Ovary (tissue), 9 donors: ENCODE data around the gene PTPN13. TPM values are rescaled to one million over a fixed set of nuclear protein-coding genes. Genes with fewer than 3 reads are reported as not detected.

Experiments
- DNase-seq, 5 donors: peaks; one replicate each; pipeline ENCODE4 v3.0.0-alpha.2; 2019 to 2020
- H3K27ac ChIP-seq, 2 donors: fragments of 200-600 bp; one replicate each; pipeline versions ENCODE4 v1.5.1 to v1.8.0; 2019 to 2022
- H3K27me3 ChIP-seq: fragments of 200-600 bp; one replicate; pipeline ENCODE4 v1.8.0; 2022
- H3K36me3 ChIP-seq: fragments of 200-600 bp; sonication (generic); one replicate; pipeline ENCODE4 v1.5.1; 2019
- H3K4me1 ChIP-seq: one replicate; pipeline ENCODE4 v1.8.1; 2013; ENCODE audit warnings: mild to moderate bottlenecking, moderate library complexity; ENCODE audit not compliant: insufficient read depth
- H3K4me3 ChIP-seq: fragments of 200-600 bp; sonication (generic); one replicate; pipeline ENCODE4 v1.5.1; 2017
- H3K9me3 ChIP-seq, 2 donors: fragments of 200-600 bp in 1 of 2; sonication (generic) in 1 of 2; one replicate each; pipeline versions ENCODE4 v1.5.1 to v1.8.1; 2013 to 2019; ENCODE audit warnings: mild to moderate bottlenecking in 1 of 2, moderate library complexity in 1 of 2
- CTCF ChIP-seq, 3 donors: fragments of 450-650 bp in 2 of 3; fragments of 200-600 bp in 1 of 3; IDR thresholded peaks; one replicate each; pipeline versions ENCODE4 v1.5.1 to v1.8.0; 2016 to 2022; ENCODE audit warnings: antibody characterized with exemption in 3 of 3, mild to moderate bottlenecking in 1 of 3
- EP300 ChIP-seq: sonication (generic); formaldehyde crosslinking; IDR thresholded peaks from one replicate; pipeline ENCODE4 v1.6.1; 2017; ENCODE audit warnings: antibody characterized with exemption
- POLR2A ChIP-seq: fragments of 450-650 bp; IDR thresholded peaks from one replicate; pipeline ENCODE4 v1.6.1; 2017; ENCODE audit warnings: antibody characterized with exemption, mild to moderate bottlenecking, moderate library complexity
- WGBS, 3 donors: extraction: QIAGEN DNeasy Blood & Tissue Kit in 1 of 3; methylation state at CpG; one replicate each; pipeline versions ENCODE4 v1.1.5 to v1.1.7; 2013 to 2017; 5-methylcytosine and 5-hydroxymethylcytosine counted together
- intact Hi-C, 4 donors: fragments of 100-400 bp; cut with DNase I; formaldehyde crosslinking; loops; one replicate each; pipeline versions ENCODE4 v1.11.0 to v1.15.1; 2022 to 2023
- polyA plus RNA-seq, 2 donors: library from polyadenylated mRNA; stranded (reverse); fragments of 200-250 nt in 1 of 2; fragments of 350-450 nt in 1 of 2; fragmentation: Illumina TruSeq in 1 of 2; extraction: RNeasy Lipid Tissue Mini Kit (QIAGEN cat#74804) in 1 of 2; gene quantifications; one replicate each; pipeline ENCODE4 v1.2.3, GENCODE V29; 2013 to 2014
- total RNA-seq, 7 donors: library from RNA; depleted of rRNA in 2 of 7; stranded (reverse); fragments of >200 nt in 2 of 7; fragmentation: NEBNext Ultra II Directional in 3 of 7; extraction: Animal tissue kit (Norgen Biotek cat#: 25700) in 3 of 7; gene quantifications; one replicate each; pipeline versions ENCODE4 v1.1.0 to v1.2.4, GENCODE V29; 2016 to 2023
- donor health status: DM: no; HTN: no; CAD: no; lungs with moderate emphysema.
- donor health status: DM: no; HTN: no; CAD: no.
- donor health status: Bipolar disorder and iron deficiency.
- donor health status: DM: yes; HTN: yes; CAD: no.
- donor health status: DM: no; HTN: no; CAD: no.
- donor health status: DM: yes; HTN: yes; CAD: no.

PTPN13 gene
- total and polyA plus RNA-seq, 9 donors: 17.0 to 73.4 (median 44.0) TPM

GRCh38 chr4:86679441-86679840 is 85.3 kb downstream of the PTPN13 start:
- 93 to 100% (median 94%) methylated on average over 2 of the region's 2 CpGs for WGBS, 3 donors
- no peaks in the 10 kb centered on the region for H3K4me1 ChIP-seq
- no peak overlapping the region for H3K4me3 ChIP-seq

DNA sequence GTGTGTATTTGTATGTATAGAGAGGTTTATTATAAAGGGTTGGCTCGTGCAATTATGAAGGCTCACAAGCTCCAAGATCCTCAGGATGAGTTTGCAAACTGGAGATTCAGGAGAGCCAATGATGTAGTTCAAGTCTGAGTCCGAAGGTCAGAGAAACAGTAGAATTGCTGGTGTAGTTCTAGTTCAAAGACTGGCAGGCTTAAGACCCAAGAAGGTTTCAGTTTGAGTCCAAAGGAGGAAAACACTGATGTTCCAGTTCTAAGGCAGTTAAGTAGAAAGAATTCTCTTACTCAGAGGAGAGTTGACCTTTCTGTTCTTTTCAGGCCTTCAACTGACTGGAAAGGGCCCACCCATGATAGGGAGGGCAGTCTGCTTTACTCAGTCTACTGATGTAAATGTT is 89.1 kb downstream of the PTPN13 start:
- no peak for DNase-seq
- no peaks in the 10 kb centered on the region for H3K27me3 ChIP-seq
- H3K9me3 ChIP-seq: no peaks in the 10 kb centered on the region
- no peak for TF ChIP-seq CTCF (IDR thresholded peaks at IDR 0.05)
- no peak for TF ChIP-seq POLR2A
- TF ChIP-seq EP300: no peak
- H3K27ac ChIP-seq: no peak overlapping the region
- H3K4me3 ChIP-seq: no peak overlapping the region
- WGBS, 3 donors: 93 to 97% (median 96%) methylated on average over 2 of the region's 2 CpGs
- H3K36me3 ChIP-seq: no peaks in the 10 kb centered on the region
- H3K4me1 ChIP-seq: no peaks in the 10 kb centered on the region
- intact Hi-C loops: no loop called here

More at GRCh38 chr4:86679441-86679840, 85.3 kb downstream of the PTPN13 start:
- Histone ChIP-seq H3K27me3 (no peaks in the 10 kb centered on the region), H3K36me3 (no peaks in the 10 kb centered on the region), H3K27ac (no peak overlapping the region), H3K9me3 (no peaks in the 10 kb centered on the region)
- no peak for TF ChIP-seq CTCF (IDR thresholded peaks at IDR 0.05)
- no peak for TF ChIP-seq EP300
- no peak for TF ChIP-seq POLR2A
- intact Hi-C loops: no loop called here
- no peak for DNase-seq

- Histone ChIP-seq H3K27ac (no peak overlapping the region), H3K27me3 (no peaks in the 10 kb centered on the region), H3K4me1 (no peaks in the 10 kb centered on the region), H3K4me3 (no peak overlapping the region), H3K9me3 (no peaks in the 10 kb centered on the region), H3K36me3 (no peaks in the 10 kb centered on the region)
- TF ChIP-seq POLR2A (no peak), EP300 (no peak), CTCF (IDR thresholded peaks at IDR 0.05) (no peak)
- intact Hi-C loops: no loop called here
- DNase-seq: no peak
- 90 to 97% (median 95%) methylated on average over 2 of the region's 2 CpGs for WGBS, 3 donors
Measured at GRCh38 chr4:86683983-86684382, 89.9 kb downstream of the PTPN13 start.

- Histone ChIP-seq H3K27ac (no peak overlapping the region), H3K4me1 (no peaks in the 10 kb centered on the region), H3K9me3 (no peaks in the 10 kb centered on the region), H3K36me3 (no peaks in the 10 kb centered on the region), H3K27me3 (no peaks in the 10 kb centered on the region), H3K4me3 (no peak overlapping the region)
- DNase-seq: no peak
- TF ChIP-seq POLR2A (no peak), CTCF (IDR thresholded peaks at IDR 0.05) (no peak), EP300 (no peak)
- intact Hi-C loops: no loop called here
- WGBS, 3 donors: 42 to 51% (median 43%) methylated on average over 3 of the region's 3 CpGs
Measured at GRCh38 chr4:86685401-86685800, 91.3 kb downstream of the PTPN13 start.

- intact Hi-C loops: no loop called here
- WGBS, 3 donors: 80 to 88% (median 86%) methylated on average over 3 of the region's 3 CpGs
Measured at GRCh38 chr4:86686741-86687140, 92.6 kb downstream of the PTPN13 start.

More at GRCh38 chr4:86686741-86687140, 92.6 kb downstream of the PTPN13 start:
- no peaks in the 10 kb centered on the region for H3K36me3 ChIP-seq
- no peak overlapping the region for H3K27ac ChIP-seq
- no peaks in the 10 kb centered on the region for H3K27me3 ChIP-seq
- no peaks in the 10 kb centered on the region for H3K4me1 ChIP-seq
- no peak for TF ChIP-seq CTCF (IDR thresholded peaks at IDR 0.05)
- TF ChIP-seq POLR2A: no peak
- no peak for TF ChIP-seq EP300
- DNase-seq: no peak
- no peaks in the 10 kb centered on the region for H3K9me3 ChIP-seq
- H3K4me3 ChIP-seq: no peak overlapping the region
